GM21526 (cell line): Measurements from ENCODE around the gene ABHD2.

Source experiments
- ATAC-seq: cut with Tn5 transposase; IDR thresholded peaks from one replicate; pipeline ENCODE4 v1.9.1; 2021; ENCODE audit warnings: moderate library complexity; ENCODE audit not compliant: unreplicated experiment, low FRiP score

The ABHD2 gene

DNA sequence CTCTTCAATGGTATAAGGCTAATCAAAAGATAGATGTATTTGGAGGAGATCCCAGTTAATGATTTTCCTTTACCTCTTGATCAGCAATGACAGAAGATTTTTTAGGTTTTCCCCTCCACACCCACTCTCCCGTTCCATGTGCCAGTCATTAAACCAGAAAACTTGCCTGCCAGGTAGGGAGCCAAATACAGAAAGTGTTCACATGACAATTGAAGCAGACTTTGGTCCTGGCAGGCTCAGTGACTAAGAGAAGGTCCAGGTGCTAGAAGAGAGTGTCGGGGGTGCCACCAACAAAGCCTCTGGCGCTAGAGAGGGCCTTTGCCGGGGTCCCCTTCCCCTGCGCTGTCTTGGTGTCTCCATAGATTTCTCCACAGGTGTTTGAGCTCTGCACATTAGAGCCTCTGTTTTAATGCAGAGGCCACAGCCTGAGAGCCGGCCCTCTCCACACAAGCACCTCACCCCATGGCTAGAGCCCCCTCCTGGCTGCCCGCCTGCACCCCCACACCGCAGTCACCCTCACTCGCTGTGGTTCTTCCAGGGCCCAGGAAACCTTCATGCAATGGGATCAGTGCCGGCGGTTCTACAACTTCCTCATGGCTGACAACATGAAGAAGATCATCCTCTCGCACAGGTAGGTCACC, 96.8 kb downstream of the ABHD2 start:
- no peak for ATAC-seq

DNA sequence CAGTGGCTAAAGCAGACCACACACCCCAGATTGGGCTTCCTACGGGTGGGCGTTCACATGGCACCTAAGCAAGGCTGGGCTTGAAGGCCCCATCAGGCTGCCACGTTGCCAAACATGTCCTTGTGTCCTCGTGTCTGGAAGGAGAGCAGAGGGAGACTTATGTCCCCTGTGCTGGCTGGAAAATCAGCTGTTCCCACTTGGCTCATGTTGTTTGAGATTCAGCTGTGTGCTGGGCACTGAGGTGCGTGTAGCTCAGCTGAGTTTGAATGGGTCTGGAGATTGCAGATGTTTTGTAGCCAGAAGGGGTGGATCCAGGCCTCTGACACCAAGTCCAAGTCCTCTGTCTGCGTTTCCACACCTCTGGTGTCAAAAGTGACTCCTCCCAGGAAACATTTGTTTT, 98.5 kb downstream of the ABHD2 start:
- ATAC-seq: no peak

GRCh38 chr15:89187301-89187985, 99.2 kb downstream of the ABHD2 start:
- ATAC-seq: no peak

DNA sequence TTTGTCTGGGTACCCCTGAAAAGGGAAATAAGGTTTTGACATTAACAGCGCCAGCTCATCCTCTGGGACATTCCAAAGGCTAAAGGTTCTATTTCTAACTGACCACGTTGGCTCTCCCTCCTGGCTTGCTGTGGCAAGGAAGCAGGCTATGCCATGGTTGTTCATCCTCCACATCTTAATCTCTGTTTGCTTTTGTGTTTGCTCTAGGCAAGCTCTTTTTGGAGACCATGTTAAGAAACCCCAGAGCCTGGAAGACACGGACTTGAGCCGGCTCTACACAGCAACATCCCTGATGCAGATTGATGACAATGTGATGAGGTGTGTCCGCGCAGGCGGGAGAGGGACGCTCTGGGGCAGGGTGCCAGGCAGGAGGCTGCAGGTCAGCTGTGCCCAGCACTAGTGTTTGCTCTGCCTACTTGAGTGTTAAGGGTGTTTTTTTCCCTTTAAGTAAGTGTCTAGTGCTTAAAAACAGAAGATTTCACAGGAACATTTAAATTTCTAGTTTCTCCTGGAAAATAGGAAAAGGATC, 99.8 kb downstream of the ABHD2 start:
- ATAC-seq: no peak

GRCh38 chr15:89192136-89192535, 103.9 kb downstream of the ABHD2 start:
- no peak for ATAC-seq

DNA sequence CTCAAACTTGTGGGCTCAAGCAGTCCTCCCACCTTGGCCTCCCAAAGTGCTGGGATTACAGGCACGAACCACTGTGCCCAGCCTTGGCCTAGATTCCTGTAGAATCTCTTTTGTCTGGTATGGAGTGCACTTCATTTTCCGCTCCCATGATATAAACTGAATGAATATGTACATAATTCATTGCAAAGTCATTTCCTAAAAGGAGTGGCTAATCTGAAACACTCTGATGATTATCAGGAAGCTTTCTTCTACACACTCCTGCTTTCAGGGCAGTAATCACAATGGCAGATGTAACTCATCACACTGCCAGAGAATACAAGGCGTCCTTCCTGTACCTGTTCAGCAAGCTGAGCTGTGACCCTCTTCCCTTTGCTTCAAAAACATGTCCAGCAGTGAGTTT, 104.5 kb downstream of the ABHD2 start:
- no peak for ATAC-seq

GRCh38 chr15:89194608-89195007, 106.4 kb downstream of the ABHD2 start:
- no peak for ATAC-seq

- ATAC-seq: no peak
Measured at GRCh38 chr15:89195836-89196235, 107.6 kb downstream of the ABHD2 start.

DNA sequence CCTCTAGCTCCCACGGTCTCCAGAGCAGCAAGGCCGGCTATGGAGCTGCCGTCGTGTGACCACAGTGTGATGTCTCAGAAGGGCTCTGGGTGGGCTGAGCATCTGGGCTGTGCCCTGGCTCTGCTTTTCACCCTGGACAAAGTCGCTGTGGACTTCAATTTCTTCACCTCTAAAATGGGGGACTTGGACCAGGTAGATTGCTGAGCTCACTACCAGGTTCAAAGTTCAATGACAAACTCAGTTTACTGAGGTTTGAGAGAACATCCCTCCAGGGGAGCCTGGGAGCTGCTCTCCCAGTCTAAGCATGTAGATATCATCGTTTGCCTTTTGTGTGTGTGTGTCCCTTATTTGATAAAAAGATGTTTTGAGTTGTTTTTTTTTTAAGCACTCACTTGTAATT, 108.0 kb downstream of the ABHD2 start:
- ATAC-seq: no peak

DNA sequence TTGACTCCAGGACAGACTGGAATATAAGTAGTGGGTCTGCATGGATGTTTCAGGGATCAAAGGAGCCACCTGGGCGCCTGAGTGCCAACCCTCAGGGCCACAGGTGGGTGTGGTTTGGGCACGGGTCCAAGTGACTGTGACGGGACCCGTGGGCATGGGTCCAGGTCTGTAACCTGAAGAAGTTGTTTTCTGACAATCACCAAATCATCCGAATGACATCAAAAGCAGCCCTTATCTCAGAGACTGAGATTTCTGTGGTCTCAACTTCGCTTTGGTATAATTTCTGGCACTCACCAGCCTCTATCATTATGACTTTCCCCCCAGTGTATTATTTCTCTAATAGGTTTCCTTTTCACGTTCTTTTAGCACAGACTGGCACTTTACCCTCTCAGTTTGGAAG, 108.7 kb downstream of the ABHD2 start:
- no peak for ATAC-seq

- ATAC-seq: no peak
Measured at GRCh38 chr15:89197503-89197971, 109.3 kb downstream of the ABHD2 start.

DNA sequence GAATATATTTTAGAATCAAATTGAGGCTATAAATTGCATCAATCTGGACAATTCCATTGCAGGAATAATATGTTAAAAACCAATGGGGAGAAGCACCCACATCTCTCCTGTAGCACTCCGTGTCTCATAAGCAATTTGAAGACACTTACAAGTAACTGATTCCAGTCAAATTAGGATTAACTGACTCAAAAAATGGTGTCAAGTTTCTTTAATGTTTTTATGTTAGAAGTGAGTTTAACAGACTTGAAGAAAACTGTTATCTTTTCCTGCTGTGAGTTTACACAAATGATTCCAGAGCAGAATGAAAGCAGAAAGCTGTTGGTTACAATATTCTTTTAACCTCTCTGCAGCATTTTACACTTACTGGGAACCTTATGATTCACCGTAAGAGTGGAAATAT, 109.9 kb downstream of the ABHD2 start:
- ATAC-seq: no peak

- ATAC-seq: no peak
Measured at GRCh38 chr15:89198934-89199333, 110.7 kb downstream of the ABHD2 start.

- no peak for ATAC-seq
Measured at GRCh38 chr15:89199746-89200145, 111.5 kb downstream of the ABHD2 start.

GRCh38 chr15:89200182-89200581, 111.9 kb downstream of the ABHD2 start:
- ATAC-seq: no peak

DNA sequence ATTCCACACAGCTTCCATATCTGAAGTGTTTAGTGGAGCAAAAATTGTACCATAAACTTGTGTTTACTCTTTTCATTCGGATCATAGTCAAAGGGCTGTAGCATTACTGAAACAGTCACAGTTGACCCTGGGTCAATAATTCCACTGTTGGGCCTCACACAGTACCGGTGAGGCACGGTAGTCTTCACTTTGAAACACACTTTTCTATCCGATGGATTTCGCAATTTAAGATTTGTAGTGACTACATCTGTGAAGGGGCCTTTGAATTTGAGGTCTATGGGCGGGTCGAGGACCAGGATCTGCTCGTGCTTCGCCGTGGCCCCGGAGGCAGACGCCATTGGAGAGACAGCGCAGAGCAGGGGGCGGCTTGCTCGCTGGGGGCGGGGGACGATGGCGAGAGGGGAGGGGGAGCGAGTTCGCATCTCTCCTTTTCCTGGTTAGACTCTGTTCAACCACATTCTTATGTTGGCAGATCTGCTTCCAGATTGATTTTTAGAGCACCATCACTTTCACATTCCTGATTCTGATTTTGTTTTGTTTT, 113.3 kb downstream of the ABHD2 start:
- ATAC-seq: no peak

- no peak for ATAC-seq
Measured at GRCh38 chr15:89203705-89204273, 115.5 kb downstream of the ABHD2 start.

- no peak for ATAC-seq
Measured at GRCh38 chr15:89205991-89206585, 117.8 kb downstream of the ABHD2 start.

DNA sequence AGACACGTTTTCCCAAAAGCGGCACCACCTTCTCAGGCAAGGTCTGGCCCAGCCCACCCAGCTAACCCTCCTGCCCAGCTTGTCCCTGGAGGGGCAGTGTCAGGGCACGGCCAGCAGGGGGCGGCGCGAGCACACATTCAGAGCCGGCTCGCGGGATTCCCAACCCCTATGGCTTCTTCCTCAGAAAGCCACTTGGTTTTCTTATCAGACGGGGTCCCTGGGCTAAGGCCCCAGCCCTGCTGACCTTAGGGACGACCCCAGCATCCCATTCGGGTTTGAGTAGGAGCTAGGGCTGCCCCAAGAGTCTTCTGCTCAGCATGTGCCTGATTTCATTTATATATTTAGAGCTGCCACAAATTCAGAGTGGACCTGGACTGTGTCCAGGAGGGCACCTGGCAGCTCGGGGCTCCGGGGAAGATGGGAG, 118.7 kb downstream of the ABHD2 start:
- ATAC-seq: peak; percentile 84

DNA sequence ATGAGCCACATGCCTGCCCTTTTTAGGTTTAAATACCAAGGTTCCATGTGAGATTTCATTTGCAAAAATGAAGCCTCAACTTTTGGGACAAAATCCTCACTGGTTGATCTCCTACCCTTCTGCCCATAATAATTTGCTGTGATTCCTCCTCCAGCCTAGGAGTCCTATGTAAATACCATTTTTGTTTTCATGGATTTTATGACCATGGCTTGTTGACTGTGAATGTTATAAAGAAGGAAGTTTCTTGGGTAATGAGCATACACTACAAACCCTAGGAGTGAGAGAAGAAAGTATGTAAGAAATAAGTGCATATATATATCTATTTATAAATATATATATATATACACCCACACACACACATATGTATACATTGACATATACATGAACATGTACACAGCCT, 120.0 kb downstream of the ABHD2 start:
- no peak for ATAC-seq

DNA sequence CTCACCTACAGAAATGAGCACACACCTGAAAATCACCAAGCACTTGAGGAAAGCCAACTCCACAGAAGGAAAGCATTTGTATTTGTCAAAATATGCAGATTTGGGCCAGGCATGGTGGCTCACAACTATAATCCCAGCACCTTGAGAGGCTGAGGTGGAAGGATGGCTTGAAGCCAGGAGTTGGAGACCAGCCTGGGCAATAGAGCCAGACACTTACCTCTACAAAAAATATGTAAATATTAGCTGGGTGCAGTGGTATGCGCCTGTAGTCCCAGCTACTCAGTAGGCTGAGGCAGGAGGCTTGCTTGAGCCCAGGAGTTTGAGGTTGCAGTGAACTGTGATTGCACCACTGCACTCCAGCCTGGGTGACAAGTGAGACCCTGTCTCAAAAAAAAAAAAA, 120.8 kb downstream of the ABHD2 start:
- no peak for ATAC-seq
